Keratinocyte (primary cell): ENCODE data around the gene FGF7.

Source experiments
- CTCF ChIP-seq, 3 experiments: IDR thresholded peaks in 1 of 3; conservative IDR thresholded peaks in 1 of 3; optimal IDR thresholded peaks in 1 of 3; 2 replicates in 2 of 3; 3 replicates in 1 of 3; pipeline versions ENCODE3 to v1.5.1; 2011; ENCODE audit warnings: low read length in 3 of 3, mild to moderate bottlenecking in 3 of 3, moderate library complexity in 2 of 3, control low read depth in 1 of 3, inconsistent platforms in 1 of 3; ENCODE audit not compliant: insufficient read depth in 2 of 3; ENCODE audit errors: extremely low read depth in 1 of 3
- EZH2 ChIP-seq: IDR thresholded peaks from one replicate; pipeline ENCODE4 v1.6.1; 2012; ENCODE audit warnings: inconsistent platforms, mild to moderate bottlenecking, low read length, moderate library complexity

- TF ChIP-seq CTCF (optimal IDR thresholded peaks at IDR 0.05 in 1 of 3, IDR thresholded peaks at IDR 0.05 in 1 of 3, conservative IDR thresholded peaks at IDR 0.05 in 1 of 3; ENCODE audit: extremely low read depth in 1 of 3, insufficient read depth in 2 of 3, low read length in 3 of 3) (no peak), EZH2 (no peak)
Measured at GRCh38 chr15:49412797-49413196, 10.2 kb upstream of the FGF7 start.
